Measurements from ENCODE around the gene SELENOI.

- TF ChIP-seq CTCF (IDR thresholded peaks at IDR 0.05 in 2 of 3, conservative IDR thresholded peaks at IDR 0.05 in 1 of 3; ENCODE audit: borderline replicate concordance in 1 of 3, insufficient read depth in 1 of 3, low read depth in 2 of 3, low read length in 2 of 3) (no peak), ZNF274 (IDR thresholded peaks at IDR 0.05; ENCODE audit: low read depth, low read length) (no peak), ATF3 (IDR thresholded peaks at IDR 0.05) (no peak)
Measured at GRCh38 chr2:26430826-26431225, 84.9 kb downstream of the SELENOI start.

Data from HCT116 (cell line).